Measurements from ENCODE around the gene SUV39H1.

Gene SUV39H1

DNA sequence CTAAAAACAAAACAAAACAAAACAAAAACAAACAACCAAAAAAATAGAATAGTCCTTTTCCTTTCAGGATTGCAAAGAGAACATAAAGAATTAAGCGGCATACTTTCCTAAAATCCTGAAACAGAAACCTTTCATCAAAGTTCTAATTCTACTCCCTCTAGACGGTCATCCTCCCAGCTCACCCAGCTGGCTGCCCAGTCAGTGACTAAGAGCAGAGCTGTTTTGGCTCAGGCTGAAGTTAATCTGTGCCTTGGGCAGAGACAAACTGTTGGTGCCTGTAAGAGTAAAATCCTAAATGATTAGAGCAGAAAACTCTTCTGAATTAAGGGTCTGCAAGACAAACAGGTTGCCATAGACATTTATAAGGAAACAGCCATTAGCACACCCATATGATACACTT is 30.5 kb upstream of the SUV39H1 start:
- ChIA-PET CTCF (no interaction called here), POLR2A (no interaction called here)
- Histone ChIP-seq H3K9me3 (ENCODE audit: control insufficient read depth, insufficient read depth, low read depth, low read length) (no peaks in the 10 kb centered on the region), H3K36me3 (ENCODE audit: control insufficient read depth in 2 of 2, insufficient read depth in 1 of 2, low read length in 2 of 2) (no peaks in the 10 kb centered on the region), H3K27ac (ENCODE audit: extremely low read depth, low read depth, low read length) (no peak overlapping the region), H3K4me1 (ENCODE audit: control insufficient read depth, insufficient read depth, low read length) (no peaks in the 10 kb centered on the region), H3K4me3 (ENCODE audit: low read depth, low read length) (no peak overlapping the region)
- TF ChIP-seq GLI2 (tag by site-specific recombination; IDR thresholded peaks at IDR 0.05; ENCODE audit: borderline replicate concordance, low read depth) (no peak), ZNF768 (tag by site-specific recombination; IDR thresholded peaks at IDR 0.05) (no peak), ZNF792 (tag by site-specific recombination; IDR thresholded peaks at IDR 0.05) (no peak), ZNF501 (tag by site-specific recombination; IDR thresholded peaks at IDR 0.05) (no peak), ZNF302 (tag by site-specific recombination; IDR thresholded peaks at IDR 0.05; ENCODE audit: low read depth) (no peak), ZNF704 (tag by site-specific recombination; IDR thresholded peaks at IDR 0.05) (no peak), GLI4 (tag by site-specific recombination; IDR thresholded peaks at IDR 0.05) (no peak), ZXDB (tag by site-specific recombination; IDR thresholded peaks at IDR 0.05) (no peak), ZNF777 (tag by site-specific recombination; IDR thresholded peaks at IDR 0.05; ENCODE audit: borderline replicate concordance) (no peak), MZF1 (tag by site-specific recombination; IDR thresholded peaks at IDR 0.05; ENCODE audit: borderline replicate concordance) (no peak), ZNF596 (tag by site-specific recombination; IDR thresholded peaks at IDR 0.05) (no peak), ZNF16 (tag by site-specific recombination; IDR thresholded peaks at IDR 0.05; ENCODE audit: low read depth) (no peak), ZNF624 (tag by site-specific recombination; IDR thresholded peaks at IDR 0.05) (no peak), ZFP41 (tag by site-specific recombination; IDR thresholded peaks at IDR 0.05; ENCODE audit: borderline replicate concordance) (no peak)
- TF ChIP-seq, protein P1, sequence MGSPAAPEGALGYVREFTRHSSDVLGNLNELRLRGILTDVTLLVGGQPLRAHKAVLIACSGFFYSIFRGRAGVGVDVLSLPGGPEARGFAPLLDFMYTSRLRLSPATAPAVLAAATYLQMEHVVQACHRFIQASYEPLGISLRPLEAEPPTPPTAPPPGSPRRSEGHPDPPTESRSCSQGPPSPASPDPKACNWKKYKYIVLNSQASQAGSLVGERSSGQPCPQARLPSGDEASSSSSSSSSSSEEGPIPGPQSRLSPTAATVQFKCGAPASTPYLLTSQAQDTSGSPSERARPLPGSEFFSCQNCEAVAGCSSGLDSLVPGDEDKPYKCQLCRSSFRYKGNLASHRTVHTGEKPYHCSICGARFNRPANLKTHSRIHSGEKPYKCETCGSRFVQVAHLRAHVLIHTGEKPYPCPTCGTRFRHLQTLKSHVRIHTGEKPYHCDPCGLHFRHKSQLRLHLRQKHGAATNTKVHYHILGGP (tag by site-specific recombination; IDR thresholded peaks at IDR 0.05) = no peak
- TF ChIP-seq, protein P2, sequence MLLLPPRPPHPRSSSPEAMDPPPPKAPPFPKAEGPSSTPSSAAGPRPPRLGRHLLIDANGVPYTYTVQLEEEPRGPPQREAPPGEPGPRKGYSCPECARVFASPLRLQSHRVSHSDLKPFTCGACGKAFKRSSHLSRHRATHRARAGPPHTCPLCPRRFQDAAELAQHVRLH (tag by site-specific recombination; IDR thresholded peaks at IDR 0.05) = no peak
- TF ChIP-seq, protein P3, sequence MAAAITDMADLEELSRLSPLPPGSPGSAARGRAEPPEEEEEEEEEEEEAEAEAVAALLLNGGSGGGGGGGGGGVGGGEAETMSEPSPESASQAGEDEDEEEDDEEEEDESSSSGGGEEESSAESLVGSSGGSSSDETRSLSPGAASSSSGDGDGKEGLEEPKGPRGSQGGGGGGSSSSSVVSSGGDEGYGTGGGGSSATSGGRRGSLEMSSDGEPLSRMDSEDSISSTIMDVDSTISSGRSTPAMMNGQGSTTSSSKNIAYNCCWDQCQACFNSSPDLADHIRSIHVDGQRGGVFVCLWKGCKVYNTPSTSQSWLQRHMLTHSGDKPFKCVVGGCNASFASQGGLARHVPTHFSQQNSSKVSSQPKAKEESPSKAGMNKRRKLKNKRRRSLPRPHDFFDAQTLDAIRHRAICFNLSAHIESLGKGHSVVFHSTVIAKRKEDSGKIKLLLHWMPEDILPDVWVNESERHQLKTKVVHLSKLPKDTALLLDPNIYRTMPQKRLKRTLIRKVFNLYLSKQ (tag by site-specific recombination; IDR thresholded peaks at IDR 0.05; ENCODE audit: borderline replicate concordance) = no peak
- TF ChIP-seq, protein P4, sequence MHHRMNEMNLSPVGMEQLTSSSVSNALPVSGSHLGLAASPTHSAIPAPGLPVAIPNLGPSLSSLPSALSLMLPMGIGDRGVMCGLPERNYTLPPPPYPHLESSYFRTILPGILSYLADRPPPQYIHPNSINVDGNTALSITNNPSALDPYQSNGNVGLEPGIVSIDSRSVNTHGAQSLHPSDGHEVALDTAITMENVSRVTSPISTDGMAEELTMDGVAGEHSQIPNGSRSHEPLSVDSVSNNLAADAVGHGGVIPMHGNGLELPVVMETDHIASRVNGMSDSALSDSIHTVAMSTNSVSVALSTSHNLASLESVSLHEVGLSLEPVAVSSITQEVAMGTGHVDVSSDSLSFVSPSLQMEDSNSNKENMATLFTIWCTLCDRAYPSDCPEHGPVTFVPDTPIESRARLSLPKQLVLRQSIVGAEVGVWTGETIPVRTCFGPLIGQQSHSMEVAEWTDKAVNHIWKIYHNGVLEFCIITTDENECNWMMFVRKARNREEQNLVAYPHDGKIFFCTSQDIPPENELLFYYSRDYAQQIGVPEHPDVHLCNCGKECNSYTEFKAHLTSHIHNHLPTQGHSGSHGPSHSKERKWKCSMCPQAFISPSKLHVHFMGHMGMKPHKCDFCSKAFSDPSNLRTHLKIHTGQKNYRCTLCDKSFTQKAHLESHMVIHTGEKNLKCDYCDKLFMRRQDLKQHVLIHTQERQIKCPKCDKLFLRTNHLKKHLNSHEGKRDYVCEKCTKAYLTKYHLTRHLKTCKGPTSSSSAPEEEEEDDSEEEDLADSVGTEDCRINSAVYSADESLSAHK (tag by site-specific recombination; IDR thresholded peaks at IDR 0.05) = no peak

- Histone ChIP-seq H3K4me1 (ENCODE audit: control insufficient read depth, insufficient read depth, low read length) (no peaks in the 10 kb centered on the region), H3K4me3 (ENCODE audit: low read depth, low read length) (no peak overlapping the region), H3K27ac (ENCODE audit: extremely low read depth, low read depth, low read length) (no peak overlapping the region), H3K36me3 (ENCODE audit: control insufficient read depth in 2 of 2, insufficient read depth in 1 of 2, low read length in 2 of 2) (no peaks in the 10 kb centered on the region), H3K9me3 (ENCODE audit: control insufficient read depth, insufficient read depth, low read depth, low read length) (no peaks in the 10 kb centered on the region)
- ChIA-PET CTCF (no interaction called here), POLR2A (interaction anchor here (1.5 kb wide), 1 partner anchor 10 kb away, joined by 4 read pairs; no protein-coding TSS in a partner anchor)
- TF ChIP-seq ZNF654 (tag by site-specific recombination; IDR thresholded peaks at IDR 0.05; ENCODE audit: low read depth) = no peak
- no peak for TF ChIP-seq ZNF433 (tag by site-specific recombination; IDR thresholded peaks at IDR 0.05; ENCODE audit: low read depth)
- no peak for TF ChIP-seq ZNF221 (tag by site-specific recombination; IDR thresholded peaks at IDR 0.05; ENCODE audit: borderline replicate concordance)
- no peak for TF ChIP-seq ZNF280C (tag by site-specific recombination; IDR thresholded peaks at IDR 0.05)
- no peak for TF ChIP-seq REPIN1 (tag by site-specific recombination; IDR thresholded peaks at IDR 0.05; ENCODE audit: low read depth)
- TF ChIP-seq ZBTB8A (tag by site-specific recombination; IDR thresholded peaks at IDR 0.05) = no peak
- TF ChIP-seq ZNF791 (tag by site-specific recombination; IDR thresholded peaks at IDR 0.05) = no peak
- no peak for TF ChIP-seq ZNF704 (tag by site-specific recombination; IDR thresholded peaks at IDR 0.05)
- no peak for TF ChIP-seq SETDB1 (IDR thresholded peaks at IDR 0.05; ENCODE audit: insufficient read length, low read length)
Measured at GRCh38 chrX:48666649-48667048, 29.9 kb upstream of the SUV39H1 start.
